Neural cell (in vitro differentiated cells): ENCODE data around the gene CLTCL1. TPM values are rescaled to one million over a fixed set of nuclear protein-coding genes. Genes with fewer than 3 reads are reported as not detected.
"Not testable (repeated sequence)": the region's sequence is repeated elsewhere in the genome, so short reads cannot be mapped to it uniquely, and the experiment has no call there.

Experiments used
- H2AFZ ChIP-seq: fragments of 200-600, 300-800 bp; sonication (generic), shearing (Covaris generic); 2 replicates; pipeline ENCODE4 v1.6.0; 2014; ENCODE audit warnings: low read depth, mild to moderate bottlenecking, antibody characterized with exemption, low read length, moderate library complexity
- H3F3A ChIP-seq: fragments of 200-600 bp; shearing (Covaris generic); 2 replicates; pipeline ENCODE4 v1.6.1; 2016; ENCODE audit warnings: mild to moderate bottlenecking, moderate library complexity, mixed read lengths, antibody characterized with exemption, low read length; ENCODE audit not compliant: insufficient read depth, poor library complexity, severe bottlenecking
- H3K27ac ChIP-seq: fragments of 200-600, 300-800 bp; sonication (generic), shearing (Covaris generic); 2 replicates; pipeline ENCODE4 v1.5.1; 2014; ENCODE audit warnings: mild to moderate bottlenecking, low read length, moderate library complexity
- H3K27me3 ChIP-seq: fragments of 300-800, 200-600 bp; sonication (generic), shearing (Covaris generic); 2 replicates; pipeline ENCODE4 v1.6.0; 2014; ENCODE audit warnings: mild to moderate bottlenecking, low read depth, low read length, moderate library complexity; ENCODE audit not compliant: insufficient read depth
- H3K36me3 ChIP-seq: fragments of 300-800, 200-600 bp; sonication (generic), shearing (Covaris generic); 2 replicates; pipeline ENCODE4 v1.5.1; 2014; ENCODE audit warnings: mild to moderate bottlenecking, antibody characterized with exemption, low read length, moderate library complexity; ENCODE audit not compliant: insufficient read depth
- H3K4me2 ChIP-seq: fragments of 300-800, 200-600 bp; sonication (generic), shearing (Covaris generic); 2 replicates; pipeline ENCODE4 v1.6.0; 2014; ENCODE audit warnings: mild to moderate bottlenecking, low read length
- H3K4me3 ChIP-seq: fragments of 300-800, 200-600 bp; sonication (generic), shearing (Covaris generic); 2 replicates; pipeline ENCODE4 v1.5.1; 2014; ENCODE audit warnings: mild to moderate bottlenecking, low read length, moderate library complexity
- H3K79me2 ChIP-seq: fragments of 200-600 bp; shearing (Covaris generic); replicated peaks from 2 replicates; pipeline ENCODE4 v1.6.0; 2014; ENCODE audit warnings: mild to moderate bottlenecking, low read length, moderate library complexity; ENCODE audit not compliant: insufficient read depth
- H3K9ac ChIP-seq: fragments of 300-800, 200-600 bp; sonication (generic), shearing (Covaris generic); 2 replicates; pipeline ENCODE4 v1.6.1; 2016; ENCODE audit warnings: mild to moderate bottlenecking, low read length, mixed read lengths
- H3K9me2 ChIP-seq: fragments of 200-600 bp; shearing (Covaris generic); 2 replicates; pipeline ENCODE4 v1.6.1; 2016; ENCODE audit warnings: mild to moderate bottlenecking, low read length, mixed read lengths; ENCODE audit not compliant: insufficient read depth
- H3K9me3 ChIP-seq: fragments of 200-600, 300-800 bp; sonication (generic), shearing (Covaris generic); 2 replicates; pipeline ENCODE4 v1.6.1; 2016; ENCODE audit warnings: mild to moderate bottlenecking, mixed run types, low read length, moderate library complexity, mixed read lengths
- H4K20me1 ChIP-seq: fragments of 200-600 bp; shearing (Covaris generic); 2 replicates; pipeline ENCODE4 v1.6.1; 2016; ENCODE audit warnings: mild to moderate bottlenecking, mixed run types; ENCODE audit not compliant: insufficient read depth
- EP300 ChIP-seq: fragments of 450-650 bp; conservative IDR thresholded peaks from 2 replicates; pipeline ENCODE4 v1.6.1; 2014; ENCODE audit warnings: antibody characterized with exemption, mild to moderate bottlenecking, moderate library complexity; ENCODE audit not compliant: poor library complexity, severe bottlenecking
- EZH2 ChIP-seq: fragments of 200-600, 300-800 bp; shearing (Covaris generic), sonication (generic); IDR thresholded peaks from 2 replicates; pipeline ENCODE4 v1.6.1; 2014; ENCODE audit warnings: antibody characterized with exemption, low read length, borderline replicate concordance, mild to moderate bottlenecking; ENCODE audit not compliant: insufficient read depth, poor library complexity, severe bottlenecking
- MXI1 ChIP-seq: fragments of 450-650 bp; conservative IDR thresholded peaks from 2 replicates; pipeline ENCODE4 v1.6.1; 2014; ENCODE audit warnings: antibody characterized with exemption, mild to moderate bottlenecking; ENCODE audit not compliant: poor library complexity, severe bottlenecking
- POLR2AphosphoS5 ChIP-seq: IDR thresholded peaks from 2 replicates; pipeline ENCODE4 v1.6.1; 2012
- RAD21 ChIP-seq: fragments of 450-650 bp; conservative IDR thresholded peaks from 2 replicates; pipeline ENCODE4 v1.6.1; 2014; ENCODE audit warnings: antibody characterized with exemption, mild to moderate bottlenecking, moderate library complexity
- SMC3 ChIP-seq: fragments of 450-650 bp; conservative IDR thresholded peaks from 2 replicates; pipeline ENCODE4 v1.6.1; 2014; ENCODE audit warnings: antibody characterized with exemption, mild to moderate bottlenecking, moderate library complexity; ENCODE audit not compliant: poor library complexity
- TAF1 ChIP-seq: IDR thresholded peaks from 2 replicates; pipeline ENCODE4 v1.6.1; 2012; ENCODE audit warnings: low read depth
- polyA plus RNA-seq: library from polyadenylated mRNA; depleted of rRNA; stranded (reverse); fragments of >200 nt; gene quantifications from 2 replicates; pipeline ENCODE4 v1.2.3, GENCODE V29; 2014
- TF ChIP-seq, protein P1 (sequence below): fragments of 450-650 bp; IDR thresholded peaks from 2 replicates; pipeline ENCODE4 v1.5.1; 2014; ENCODE audit warnings: antibody characterized with exemption, mild to moderate bottlenecking, moderate library complexity; ENCODE audit not compliant: poor library complexity, severe bottlenecking
- TF ChIP-seq, protein P2 (sequence below): IDR thresholded peaks from 2 replicates; pipeline ENCODE4 v1.6.1; 2012; ENCODE audit warnings: borderline replicate concordance

CLTCL1 gene
- polyA plus RNA-seq, 1 donor from 2014 or later, result 7.8 TPM

DNA sequence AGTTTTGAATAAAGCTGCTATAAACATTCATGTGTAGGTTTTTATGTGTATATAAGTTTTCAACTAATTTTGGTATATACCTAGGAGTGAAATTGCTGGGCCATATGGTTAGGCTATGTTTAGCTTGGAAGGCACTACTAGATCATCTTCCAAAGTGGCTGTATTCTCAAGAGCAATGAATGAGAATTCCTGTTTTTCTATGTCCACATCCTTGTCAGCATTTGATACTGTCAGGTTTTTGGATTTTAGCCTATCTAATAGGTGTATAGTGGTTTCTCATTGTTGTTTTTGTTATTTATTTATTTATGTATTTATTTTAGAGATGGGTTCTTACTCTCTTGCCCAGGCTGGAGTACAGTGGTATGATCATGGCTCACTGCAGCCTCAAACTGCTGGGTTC lies 26.3 kb upstream of the CLTCL1 start:
- Histone ChIP-seq H3F3A (no peaks in the 10 kb centered on the region), H2AFZ (no peak overlapping the region), H3K9ac (no peak overlapping the region), H3K27ac (no peak overlapping the region), H4K20me1 (no peaks in the 10 kb centered on the region), H3K27me3 (no peaks in the 10 kb centered on the region), H3K4me2 (no peak overlapping the region), H3K9me2 (no peaks in the 10 kb centered on the region), H3K36me3 (no peaks in the 10 kb centered on the region), H3K9me3 (no peaks in the 10 kb centered on the region), H3K79me2 (no peaks in the 10 kb centered on the region), H3K4me3 (no peak overlapping the region)
- no peak for TF ChIP-seq EP300
- TF ChIP-seq, protein P1, sequence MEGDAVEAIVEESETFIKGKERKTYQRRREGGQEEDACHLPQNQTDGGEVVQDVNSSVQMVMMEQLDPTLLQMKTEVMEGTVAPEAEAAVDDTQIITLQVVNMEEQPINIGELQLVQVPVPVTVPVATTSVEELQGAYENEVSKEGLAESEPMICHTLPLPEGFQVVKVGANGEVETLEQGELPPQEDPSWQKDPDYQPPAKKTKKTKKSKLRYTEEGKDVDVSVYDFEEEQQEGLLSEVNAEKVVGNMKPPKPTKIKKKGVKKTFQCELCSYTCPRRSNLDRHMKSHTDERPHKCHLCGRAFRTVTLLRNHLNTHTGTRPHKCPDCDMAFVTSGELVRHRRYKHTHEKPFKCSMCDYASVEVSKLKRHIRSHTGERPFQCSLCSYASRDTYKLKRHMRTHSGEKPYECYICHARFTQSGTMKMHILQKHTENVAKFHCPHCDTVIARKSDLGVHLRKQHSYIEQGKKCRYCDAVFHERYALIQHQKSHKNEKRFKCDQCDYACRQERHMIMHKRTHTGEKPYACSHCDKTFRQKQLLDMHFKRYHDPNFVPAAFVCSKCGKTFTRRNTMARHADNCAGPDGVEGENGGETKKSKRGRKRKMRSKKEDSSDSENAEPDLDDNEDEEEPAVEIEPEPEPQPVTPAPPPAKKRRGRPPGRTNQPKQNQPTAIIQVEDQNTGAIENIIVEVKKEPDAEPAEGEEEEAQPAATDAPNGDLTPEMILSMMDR, result no peak
- TF ChIP-seq EZH2, result no peak
- TF ChIP-seq MXI1, result no peak
- no peak for TF ChIP-seq SMC3
- TF ChIP-seq RAD21, result no peak
- no peak for TF ChIP-seq POLR2AphosphoS5
- TF ChIP-seq, protein P2, sequence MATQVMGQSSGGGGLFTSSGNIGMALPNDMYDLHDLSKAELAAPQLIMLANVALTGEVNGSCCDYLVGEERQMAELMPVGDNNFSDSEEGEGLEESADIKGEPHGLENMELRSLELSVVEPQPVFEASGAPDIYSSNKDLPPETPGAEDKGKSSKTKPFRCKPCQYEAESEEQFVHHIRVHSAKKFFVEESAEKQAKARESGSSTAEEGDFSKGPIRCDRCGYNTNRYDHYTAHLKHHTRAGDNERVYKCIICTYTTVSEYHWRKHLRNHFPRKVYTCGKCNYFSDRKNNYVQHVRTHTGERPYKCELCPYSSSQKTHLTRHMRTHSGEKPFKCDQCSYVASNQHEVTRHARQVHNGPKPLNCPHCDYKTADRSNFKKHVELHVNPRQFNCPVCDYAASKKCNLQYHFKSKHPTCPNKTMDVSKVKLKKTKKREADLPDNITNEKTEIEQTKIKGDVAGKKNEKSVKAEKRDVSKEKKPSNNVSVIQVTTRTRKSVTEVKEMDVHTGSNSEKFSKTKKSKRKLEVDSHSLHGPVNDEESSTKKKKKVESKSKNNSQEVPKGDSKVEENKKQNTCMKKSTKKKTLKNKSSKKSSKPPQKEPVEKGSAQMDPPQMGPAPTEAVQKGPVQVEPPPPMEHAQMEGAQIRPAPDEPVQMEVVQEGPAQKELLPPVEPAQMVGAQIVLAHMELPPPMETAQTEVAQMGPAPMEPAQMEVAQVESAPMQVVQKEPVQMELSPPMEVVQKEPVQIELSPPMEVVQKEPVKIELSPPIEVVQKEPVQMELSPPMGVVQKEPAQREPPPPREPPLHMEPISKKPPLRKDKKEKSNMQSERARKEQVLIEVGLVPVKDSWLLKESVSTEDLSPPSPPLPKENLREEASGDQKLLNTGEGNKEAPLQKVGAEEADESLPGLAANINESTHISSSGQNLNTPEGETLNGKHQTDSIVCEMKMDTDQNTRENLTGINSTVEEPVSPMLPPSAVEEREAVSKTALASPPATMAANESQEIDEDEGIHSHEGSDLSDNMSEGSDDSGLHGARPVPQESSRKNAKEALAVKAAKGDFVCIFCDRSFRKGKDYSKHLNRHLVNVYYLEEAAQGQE, result no peak
- no peak for TF ChIP-seq TAF1

DNA sequence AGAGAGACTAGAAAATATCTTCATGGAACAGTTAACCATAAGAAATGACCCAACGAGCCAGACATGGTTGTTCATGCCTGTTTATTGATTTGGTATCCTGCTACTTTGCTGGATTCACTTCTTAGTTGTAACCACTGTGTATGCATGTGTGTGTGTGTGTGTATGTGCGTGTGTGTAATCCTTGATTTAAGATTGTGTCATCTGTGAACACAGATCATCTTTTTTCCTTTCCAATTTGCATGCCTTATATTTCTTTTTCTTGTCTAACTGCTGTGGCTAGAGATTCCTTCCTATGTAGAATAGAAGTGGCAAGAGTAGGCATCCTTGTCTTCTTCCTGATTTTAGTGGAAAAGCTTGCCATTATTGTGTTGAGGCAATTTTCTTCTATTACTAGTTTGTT lies 16.4 kb upstream of the CLTCL1 start:
- no peak overlapping the region for H3K4me2 ChIP-seq
- H3K36me3 ChIP-seq, result no peaks in the 10 kb centered on the region
- no peaks in the 10 kb centered on the region for H3K79me2 ChIP-seq
- no peaks in the 10 kb centered on the region for H3K9me2 ChIP-seq
- H3K4me3 ChIP-seq, result no peak overlapping the region
- no peak overlapping the region for H2AFZ ChIP-seq
- no peaks in the 10 kb centered on the region for H4K20me1 ChIP-seq
- no peaks in the 10 kb centered on the region for H3K9me3 ChIP-seq
- H3K9ac ChIP-seq, result no peak overlapping the region
- no peaks in the 10 kb centered on the region for H3K27me3 ChIP-seq
- no peaks in the 10 kb centered on the region for H3F3A ChIP-seq
- TF ChIP-seq, protein P1, result no peak
- TF ChIP-seq EP300, result no peak
- no peak for TF ChIP-seq TAF1
- no peak for TF ChIP-seq MXI1
- no peak for TF ChIP-seq SMC3
- TF ChIP-seq, protein P2, result no peak
- TF ChIP-seq RAD21, result no peak
- TF ChIP-seq EZH2, result no peak
- no peak for TF ChIP-seq POLR2AphosphoS5
- H3K27ac ChIP-seq, result no peak overlapping the region

DNA sequence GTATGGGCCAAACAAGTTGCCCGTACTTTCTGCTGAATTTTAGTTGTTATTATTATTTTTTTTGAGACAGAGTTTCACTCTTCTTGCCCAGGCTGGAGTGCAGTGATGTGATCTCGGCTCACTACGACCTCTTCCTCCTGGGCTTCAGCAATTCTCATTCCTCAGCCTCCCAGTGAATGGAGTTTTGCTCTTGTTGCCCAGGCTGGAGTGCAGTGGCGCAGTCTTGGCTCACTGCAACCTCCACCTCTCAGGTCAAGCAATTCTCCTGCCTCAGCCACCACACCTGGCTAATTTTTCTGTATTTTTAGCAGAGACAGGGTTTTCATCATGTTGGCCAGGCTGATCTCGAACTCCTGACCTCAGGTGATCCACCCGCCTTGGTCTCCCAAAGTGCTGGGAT lies 15.0 kb upstream of the CLTCL1 start:
- H4K20me1 ChIP-seq, H3K36me3 ChIP-seq, H3K4me2 ChIP-seq, H3K9me2 ChIP-seq, H3K79me2 ChIP-seq, H3K27me3 ChIP-seq, H3K4me3 ChIP-seq, H3K9ac ChIP-seq, H3F3A ChIP-seq, H3K27ac ChIP-seq, H2AFZ ChIP-seq, H3K9me3 ChIP-seq: not testable (repeated sequence)
